Measurements from ENCODE around the gene APLP2.

Gene APLP2

GRCh38 chr11:130133716-130134115 lies 64.0 kb downstream of the APLP2 start:
- in situ Hi-C loops (cut with MboI; ENCODE audit: low pct_unique_long_range_greater_than_20kb, low sequenced_read_pairs, unreplicated experiment): loop anchor here (5.0 kb wide), 1 partner anchor 211 kb away; no protein-coding TSS in a partner anchor
- DNase-seq (ENCODE audit: low spot score): no peak
- TF ChIP-seq, protein P1, sequence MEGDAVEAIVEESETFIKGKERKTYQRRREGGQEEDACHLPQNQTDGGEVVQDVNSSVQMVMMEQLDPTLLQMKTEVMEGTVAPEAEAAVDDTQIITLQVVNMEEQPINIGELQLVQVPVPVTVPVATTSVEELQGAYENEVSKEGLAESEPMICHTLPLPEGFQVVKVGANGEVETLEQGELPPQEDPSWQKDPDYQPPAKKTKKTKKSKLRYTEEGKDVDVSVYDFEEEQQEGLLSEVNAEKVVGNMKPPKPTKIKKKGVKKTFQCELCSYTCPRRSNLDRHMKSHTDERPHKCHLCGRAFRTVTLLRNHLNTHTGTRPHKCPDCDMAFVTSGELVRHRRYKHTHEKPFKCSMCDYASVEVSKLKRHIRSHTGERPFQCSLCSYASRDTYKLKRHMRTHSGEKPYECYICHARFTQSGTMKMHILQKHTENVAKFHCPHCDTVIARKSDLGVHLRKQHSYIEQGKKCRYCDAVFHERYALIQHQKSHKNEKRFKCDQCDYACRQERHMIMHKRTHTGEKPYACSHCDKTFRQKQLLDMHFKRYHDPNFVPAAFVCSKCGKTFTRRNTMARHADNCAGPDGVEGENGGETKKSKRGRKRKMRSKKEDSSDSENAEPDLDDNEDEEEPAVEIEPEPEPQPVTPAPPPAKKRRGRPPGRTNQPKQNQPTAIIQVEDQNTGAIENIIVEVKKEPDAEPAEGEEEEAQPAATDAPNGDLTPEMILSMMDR (IDR thresholded peaks at IDR 0.05; ENCODE audit: extremely low read depth, insufficient read depth, missing control alignments): no peak

GRCh38 chr11:130136107-130136506 lies 66.4 kb downstream of the APLP2 start:
- in situ Hi-C loops (cut with MboI; ENCODE audit: low pct_unique_long_range_greater_than_20kb, low sequenced_read_pairs, unreplicated experiment): no loop called here
- TF ChIP-seq, protein P1 (IDR thresholded peaks at IDR 0.05; ENCODE audit: extremely low read depth, insufficient read depth, missing control alignments): no peak
- DNase-seq (ENCODE audit: low spot score): no peak

DNA sequence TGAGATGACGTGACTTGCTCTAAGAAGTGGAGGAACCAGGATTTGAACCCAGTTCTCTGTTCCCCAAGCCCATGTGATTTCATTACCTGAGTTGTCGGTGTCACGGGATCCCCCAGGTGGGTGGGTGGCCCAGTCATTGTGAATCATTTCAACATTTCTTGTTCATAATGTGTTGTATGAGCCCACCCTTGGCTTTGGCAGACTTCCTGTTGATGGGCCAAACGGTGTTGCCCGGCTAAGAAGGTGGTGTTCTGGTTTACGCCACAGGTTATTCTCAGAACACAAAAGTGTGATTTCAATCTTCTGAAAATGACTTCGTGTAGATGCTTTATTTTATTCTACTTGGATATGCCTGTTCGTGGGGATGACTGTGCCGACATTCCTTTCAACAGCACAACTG lies 68.3 kb downstream of the APLP2 start:
- in situ Hi-C loops (cut with MboI; ENCODE audit: low pct_unique_long_range_greater_than_20kb, low sequenced_read_pairs, unreplicated experiment): no loop called here

DNA sequence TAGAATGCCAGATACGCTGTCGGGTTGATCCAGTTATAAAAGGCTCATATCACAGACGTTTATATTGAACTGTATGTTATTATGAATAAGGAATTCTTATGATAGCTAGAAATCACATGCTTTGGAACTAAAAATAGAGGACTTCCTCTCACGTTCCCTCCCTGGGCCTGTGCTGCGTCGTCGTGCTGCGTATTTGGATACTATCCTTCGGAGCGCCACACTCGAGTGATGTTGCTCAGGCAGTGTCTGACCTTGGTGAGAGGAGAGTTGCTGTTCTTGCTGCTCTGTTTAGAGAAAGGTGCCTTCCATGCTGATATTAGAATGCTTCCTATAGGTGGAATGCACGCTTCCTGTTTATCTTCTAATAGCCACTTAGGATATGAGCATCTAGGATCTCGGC lies 69.7 kb downstream of the APLP2 start:
- TF ChIP-seq, protein P1 (IDR thresholded peaks at IDR 0.05; ENCODE audit: extremely low read depth, insufficient read depth, missing control alignments): no peak
- no peak for DNase-seq (ENCODE audit: low spot score)
- in situ Hi-C loops (cut with MboI; ENCODE audit: low pct_unique_long_range_greater_than_20kb, low sequenced_read_pairs, unreplicated experiment): no loop called here

More for the DNA sequence above, 68.3 kb downstream of the APLP2 start:
- TF ChIP-seq, protein P1 (IDR thresholded peaks at IDR 0.05; ENCODE audit: extremely low read depth, insufficient read depth, missing control alignments): no peak
- DNase-seq (ENCODE audit: low spot score): no peak

- DNase-seq (ENCODE audit: low spot score): no peak
- TF ChIP-seq, protein P1 (IDR thresholded peaks at IDR 0.05; ENCODE audit: extremely low read depth, insufficient read depth, missing control alignments): no peak
- in situ Hi-C loops (cut with MboI; ENCODE audit: low pct_unique_long_range_greater_than_20kb, low sequenced_read_pairs, unreplicated experiment): no loop called here
Measured at GRCh38 chr11:130141561-130142341, 72.1 kb downstream of the APLP2 start.

DNA sequence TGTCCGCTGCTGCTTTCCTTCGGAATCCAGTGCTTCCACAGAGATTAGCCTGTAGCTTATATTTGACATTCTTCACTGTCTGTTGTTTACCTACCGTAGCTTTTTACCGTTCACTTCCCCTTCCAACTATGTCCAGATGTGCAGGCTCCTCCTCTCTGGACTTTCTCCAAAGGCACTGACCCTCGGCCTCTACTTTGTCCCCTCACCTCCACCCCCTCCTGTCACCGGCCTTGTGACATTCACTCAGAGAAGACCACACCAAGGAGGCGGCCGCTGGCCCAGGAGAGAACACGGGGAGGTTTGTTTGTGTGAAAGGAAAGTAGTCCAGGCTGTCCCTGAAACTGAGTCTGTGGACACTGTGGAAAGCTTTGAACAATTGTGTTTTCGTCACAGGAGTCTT lies 74.4 kb downstream of the APLP2 start:
- TF ChIP-seq, protein P1 (IDR thresholded peaks at IDR 0.05; ENCODE audit: extremely low read depth, insufficient read depth, missing control alignments): no peak
- DNase-seq (ENCODE audit: low spot score): no peak
- in situ Hi-C loops (cut with MboI; ENCODE audit: low pct_unique_long_range_greater_than_20kb, low sequenced_read_pairs, unreplicated experiment): no loop called here

Data from GM13977 (cell line).